22Rv1 (cell line): ENCODE data around the gene CUL5.

Source experiments
- ZFX ChIP-seq: fragments of 450-650 bp; IDR thresholded peaks from 2 replicates; pipeline ENCODE4 v1.6.1; 2017; ENCODE audit warnings: antibody characterized with exemption, borderline replicate concordance
- TF ChIP-seq, protein P1 (sequence below): fragments of 450-650 bp; IDR thresholded peaks from 2 replicates; pipeline ENCODE4 v1.5.1; 2017; ENCODE audit warnings: mild to moderate bottlenecking

DNA sequence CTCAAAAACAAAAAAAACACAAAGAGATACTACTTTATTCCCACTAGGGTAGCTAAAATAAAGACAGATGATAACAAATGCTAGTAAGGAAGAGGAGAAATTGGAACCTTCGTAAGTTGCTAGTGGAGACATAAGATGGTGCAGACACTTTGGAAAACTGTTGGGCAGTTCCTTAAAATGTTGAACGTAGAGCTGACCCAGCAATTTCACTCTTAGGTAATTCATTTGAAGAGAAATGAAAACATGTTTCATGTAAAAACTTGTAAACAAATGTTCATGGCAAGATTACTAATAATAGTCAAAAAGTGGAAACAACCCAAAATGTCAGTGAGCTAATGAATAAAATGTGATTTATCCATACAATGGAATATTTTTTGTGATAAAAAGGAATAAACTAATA is 83.4 kb downstream of the CUL5 start:
- TF ChIP-seq, protein P1, sequence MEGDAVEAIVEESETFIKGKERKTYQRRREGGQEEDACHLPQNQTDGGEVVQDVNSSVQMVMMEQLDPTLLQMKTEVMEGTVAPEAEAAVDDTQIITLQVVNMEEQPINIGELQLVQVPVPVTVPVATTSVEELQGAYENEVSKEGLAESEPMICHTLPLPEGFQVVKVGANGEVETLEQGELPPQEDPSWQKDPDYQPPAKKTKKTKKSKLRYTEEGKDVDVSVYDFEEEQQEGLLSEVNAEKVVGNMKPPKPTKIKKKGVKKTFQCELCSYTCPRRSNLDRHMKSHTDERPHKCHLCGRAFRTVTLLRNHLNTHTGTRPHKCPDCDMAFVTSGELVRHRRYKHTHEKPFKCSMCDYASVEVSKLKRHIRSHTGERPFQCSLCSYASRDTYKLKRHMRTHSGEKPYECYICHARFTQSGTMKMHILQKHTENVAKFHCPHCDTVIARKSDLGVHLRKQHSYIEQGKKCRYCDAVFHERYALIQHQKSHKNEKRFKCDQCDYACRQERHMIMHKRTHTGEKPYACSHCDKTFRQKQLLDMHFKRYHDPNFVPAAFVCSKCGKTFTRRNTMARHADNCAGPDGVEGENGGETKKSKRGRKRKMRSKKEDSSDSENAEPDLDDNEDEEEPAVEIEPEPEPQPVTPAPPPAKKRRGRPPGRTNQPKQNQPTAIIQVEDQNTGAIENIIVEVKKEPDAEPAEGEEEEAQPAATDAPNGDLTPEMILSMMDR, result no peak
- no peak for TF ChIP-seq ZFX
